Panc1 (cell line): ENCODE data around the gene TIAM2.

Source experiments
- POLR2AphosphoS5 ChIP-seq: IDR thresholded peaks from 2 replicates; pipeline ENCODE4 v1.6.1; 2012; ENCODE audit warnings: mild to moderate bottlenecking, low read depth, low read length, moderate library complexity
- TCF7L2 ChIP-seq: IDR thresholded peaks from 2 replicates; pipeline ENCODE4 v1.6.1; 2011; ENCODE audit warnings: mild to moderate bottlenecking, low read depth, low read length, inconsistent platforms
- TF ChIP-seq, protein P1 (sequence below): fragments of 450-650 bp; IDR thresholded peaks from 2 replicates; pipeline ENCODE4 v1.5.1; 2017; ENCODE audit warnings: mild to moderate bottlenecking
- TF ChIP-seq, protein P2 (sequence below), 2 experiments: IDR thresholded peaks; 2 replicates each; pipeline ENCODE4 v1.6.1; 2011 to 2012; ENCODE audit warnings: low read depth in 2 of 2, control low read depth in 1 of 2, low read length in 1 of 2, mild to moderate bottlenecking in 1 of 2, moderate library complexity in 1 of 2; ENCODE audit not compliant: insufficient read depth in 1 of 2

DNA sequence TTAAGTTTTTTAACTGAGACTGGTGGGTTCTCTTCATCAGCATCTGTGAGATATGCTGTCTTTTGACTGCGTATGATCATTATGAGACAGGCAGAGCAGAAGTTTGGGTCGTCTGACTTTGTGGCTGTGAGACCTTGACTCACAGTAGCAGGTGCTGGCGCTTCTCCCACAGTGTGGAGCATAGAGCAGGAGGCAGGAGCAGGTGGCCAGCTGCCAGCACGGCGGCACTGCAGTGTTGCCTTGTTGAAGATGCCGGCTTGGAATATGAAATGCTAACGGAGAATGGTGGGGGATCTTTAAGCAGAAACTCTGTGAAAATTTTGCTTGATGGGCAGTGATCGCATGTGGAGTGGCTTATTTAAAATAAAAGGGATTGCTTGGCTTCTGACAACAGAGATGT, 105.0 kb downstream of the TIAM2 start:
- TF ChIP-seq, protein P1, sequence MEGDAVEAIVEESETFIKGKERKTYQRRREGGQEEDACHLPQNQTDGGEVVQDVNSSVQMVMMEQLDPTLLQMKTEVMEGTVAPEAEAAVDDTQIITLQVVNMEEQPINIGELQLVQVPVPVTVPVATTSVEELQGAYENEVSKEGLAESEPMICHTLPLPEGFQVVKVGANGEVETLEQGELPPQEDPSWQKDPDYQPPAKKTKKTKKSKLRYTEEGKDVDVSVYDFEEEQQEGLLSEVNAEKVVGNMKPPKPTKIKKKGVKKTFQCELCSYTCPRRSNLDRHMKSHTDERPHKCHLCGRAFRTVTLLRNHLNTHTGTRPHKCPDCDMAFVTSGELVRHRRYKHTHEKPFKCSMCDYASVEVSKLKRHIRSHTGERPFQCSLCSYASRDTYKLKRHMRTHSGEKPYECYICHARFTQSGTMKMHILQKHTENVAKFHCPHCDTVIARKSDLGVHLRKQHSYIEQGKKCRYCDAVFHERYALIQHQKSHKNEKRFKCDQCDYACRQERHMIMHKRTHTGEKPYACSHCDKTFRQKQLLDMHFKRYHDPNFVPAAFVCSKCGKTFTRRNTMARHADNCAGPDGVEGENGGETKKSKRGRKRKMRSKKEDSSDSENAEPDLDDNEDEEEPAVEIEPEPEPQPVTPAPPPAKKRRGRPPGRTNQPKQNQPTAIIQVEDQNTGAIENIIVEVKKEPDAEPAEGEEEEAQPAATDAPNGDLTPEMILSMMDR: no peak
- TF ChIP-seq TCF7L2 (no peak), POLR2AphosphoS5 (no peak)
- TF ChIP-seq, protein P2, sequence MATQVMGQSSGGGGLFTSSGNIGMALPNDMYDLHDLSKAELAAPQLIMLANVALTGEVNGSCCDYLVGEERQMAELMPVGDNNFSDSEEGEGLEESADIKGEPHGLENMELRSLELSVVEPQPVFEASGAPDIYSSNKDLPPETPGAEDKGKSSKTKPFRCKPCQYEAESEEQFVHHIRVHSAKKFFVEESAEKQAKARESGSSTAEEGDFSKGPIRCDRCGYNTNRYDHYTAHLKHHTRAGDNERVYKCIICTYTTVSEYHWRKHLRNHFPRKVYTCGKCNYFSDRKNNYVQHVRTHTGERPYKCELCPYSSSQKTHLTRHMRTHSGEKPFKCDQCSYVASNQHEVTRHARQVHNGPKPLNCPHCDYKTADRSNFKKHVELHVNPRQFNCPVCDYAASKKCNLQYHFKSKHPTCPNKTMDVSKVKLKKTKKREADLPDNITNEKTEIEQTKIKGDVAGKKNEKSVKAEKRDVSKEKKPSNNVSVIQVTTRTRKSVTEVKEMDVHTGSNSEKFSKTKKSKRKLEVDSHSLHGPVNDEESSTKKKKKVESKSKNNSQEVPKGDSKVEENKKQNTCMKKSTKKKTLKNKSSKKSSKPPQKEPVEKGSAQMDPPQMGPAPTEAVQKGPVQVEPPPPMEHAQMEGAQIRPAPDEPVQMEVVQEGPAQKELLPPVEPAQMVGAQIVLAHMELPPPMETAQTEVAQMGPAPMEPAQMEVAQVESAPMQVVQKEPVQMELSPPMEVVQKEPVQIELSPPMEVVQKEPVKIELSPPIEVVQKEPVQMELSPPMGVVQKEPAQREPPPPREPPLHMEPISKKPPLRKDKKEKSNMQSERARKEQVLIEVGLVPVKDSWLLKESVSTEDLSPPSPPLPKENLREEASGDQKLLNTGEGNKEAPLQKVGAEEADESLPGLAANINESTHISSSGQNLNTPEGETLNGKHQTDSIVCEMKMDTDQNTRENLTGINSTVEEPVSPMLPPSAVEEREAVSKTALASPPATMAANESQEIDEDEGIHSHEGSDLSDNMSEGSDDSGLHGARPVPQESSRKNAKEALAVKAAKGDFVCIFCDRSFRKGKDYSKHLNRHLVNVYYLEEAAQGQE (IDR thresholded peaks at IDR 0.05; ENCODE audit: insufficient read depth in 1 of 2, low read depth in 2 of 2, low read length in 1 of 2): no peak
